Astrocyte (in vitro differentiated cells and primary cell): ENCODE results near the gene RABGAP1L. TPM values are rescaled to one million over a fixed set of nuclear protein-coding genes. Genes with fewer than 3 reads are reported as not detected.
A peak's percentile ranks its signal among the peaks of the same experiment; 100 is the strongest.

Source experiments
- DNase-seq: peaks from one replicate; pipeline ENCODE4 v3.0.0-alpha.2; 2010; ENCODE audit warnings: low read depth
- FAIRE-seq: peaks from 2 replicates; lab custom pipeline; 2011; peaks lifted over from hg19 to GRCh38; lab: Jason Lieb, UNC
- H2AFZ ChIP-seq: 2 replicates; pipeline ENCODE4 v1.6.0; 2012; ENCODE audit warnings: low read depth, low read length, inconsistent platforms
- H3K27ac ChIP-seq: 2 replicates; pipeline ENCODE4 v1.5.1; 2011; ENCODE audit warnings: low read depth, low read length, inconsistent platforms
- H3K27me3 ChIP-seq: 2 replicates; pipeline ENCODE4 v1.6.0; 2011; ENCODE audit warnings: low read length, inconsistent platforms; ENCODE audit not compliant: insufficient read depth
- H3K36me3 ChIP-seq: 2 replicates; pipeline ENCODE4 v1.5.1; 2011; ENCODE audit warnings: low read length, inconsistent platforms; ENCODE audit not compliant: insufficient read depth
- H3K4me1 ChIP-seq: 2 replicates; pipeline ENCODE4 v1.5.1; 2011; ENCODE audit warnings: low read length, inconsistent platforms; ENCODE audit not compliant: insufficient read depth
- H3K4me2 ChIP-seq: 2 replicates; pipeline ENCODE4 v1.6.0; 2012; ENCODE audit warnings: low read length, inconsistent platforms
- H3K4me3 ChIP-seq: 2 replicates; pipeline ENCODE4 v1.5.1; 2011; ENCODE audit warnings: low read depth, mild to moderate bottlenecking, low read length, inconsistent platforms; ENCODE audit not compliant: insufficient read depth
- H3K79me2 ChIP-seq: 2 replicates; pipeline ENCODE4 v1.6.0; 2012; ENCODE audit warnings: mild to moderate bottlenecking, low read length, inconsistent platforms; ENCODE audit not compliant: insufficient read depth
- H3K9ac ChIP-seq: 2 replicates; pipeline ENCODE4 v1.6.0; 2012; ENCODE audit warnings: mild to moderate bottlenecking, low read length, inconsistent platforms
- H3K9me3 ChIP-seq: 2 replicates; pipeline ENCODE4 v1.5.1; 2012; ENCODE audit warnings: low read depth, mild to moderate bottlenecking, low read length, inconsistent platforms; ENCODE audit not compliant: insufficient read depth
- H4K20me1 ChIP-seq: 2 replicates; pipeline ENCODE4 v1.6.0; 2012; ENCODE audit warnings: low read length, inconsistent platforms; ENCODE audit not compliant: insufficient read depth
- H3K27ac Mint-ChIP-seq: one replicate; pipeline ENCODE4 v1.8.0; 2021; ENCODE audit warnings: mild to moderate bottlenecking, mixed read lengths; ENCODE audit not compliant: unreplicated experiment
- H3K27me3 Mint-ChIP-seq: one replicate; pipeline ENCODE4 v1.8.0; 2021; ENCODE audit warnings: low read depth, mixed read lengths; ENCODE audit not compliant: unreplicated experiment
- H3K36me3 Mint-ChIP-seq: one replicate; pipeline ENCODE4 v1.8.0; 2021; ENCODE audit warnings: low read depth, mixed read lengths; ENCODE audit not compliant: unreplicated experiment
- H3K4me1 Mint-ChIP-seq: one replicate; pipeline ENCODE4 v1.8.0; 2021; ENCODE audit warnings: low read depth, mixed read lengths; ENCODE audit not compliant: unreplicated experiment
- H3K4me3 Mint-ChIP-seq: one replicate; pipeline ENCODE4 v1.8.0; 2021; ENCODE audit warnings: mild to moderate bottlenecking, moderate library complexity, mixed read lengths; ENCODE audit not compliant: unreplicated experiment
- H3K9me3 Mint-ChIP-seq: one replicate; pipeline ENCODE4 v1.8.0; 2021; ENCODE audit warnings: mild to moderate bottlenecking, mixed read lengths; ENCODE audit not compliant: unreplicated experiment
- EZH2 ChIP-seq: IDR thresholded peaks from 2 replicates; pipeline ENCODE4 v1.6.1; 2012; ENCODE audit warnings: mild to moderate bottlenecking, low read length, inconsistent platforms; ENCODE audit not compliant: insufficient read depth
- total RNA-seq: library from RNA; stranded (reverse); gene quantifications from 2 replicates; pipeline ENCODE4 v1.2.1, GENCODE V29; 2021
- TF ChIP-seq, protein P1 (sequence below): IDR thresholded peaks from 2 replicates; pipeline ENCODE4 v1.5.1; 2011; ENCODE audit warnings: low read depth, mild to moderate bottlenecking, inconsistent platforms, low read length, moderate library complexity; ENCODE audit not compliant: insufficient read depth

The RABGAP1L gene
- total RNA-seq, 1 donor from 2014 or later = 40.2 TPM

DNA sequence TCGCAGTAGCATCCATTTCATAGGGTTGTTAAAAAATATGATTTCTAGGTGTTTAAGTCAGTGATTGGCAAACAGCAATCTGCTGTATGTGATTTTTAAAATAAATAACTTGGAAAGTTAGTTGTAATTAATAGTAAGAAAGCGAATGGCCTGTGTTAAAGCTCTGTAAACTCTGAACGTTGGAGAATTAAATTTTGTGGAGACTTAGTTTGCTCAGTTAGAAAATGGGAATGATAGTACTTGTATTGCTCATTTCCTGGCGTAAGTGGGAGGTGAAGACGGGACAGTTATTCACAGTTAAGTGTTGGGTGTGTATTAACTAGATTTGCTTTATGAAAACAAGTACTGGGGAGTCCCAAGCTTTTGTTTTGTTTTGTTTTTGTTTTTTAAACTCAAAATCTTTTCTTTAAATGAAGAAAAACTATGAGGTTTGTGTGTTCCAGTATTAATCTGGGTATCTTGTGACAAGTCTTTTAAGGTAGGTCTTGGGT, 841.4 kb downstream of the RABGAP1L start:
- no peak for DNase-seq
- H3K4me3 Mint-ChIP-seq = no peak overlapping the region
- no peaks in the 10 kb centered on the region for H3K9me3 ChIP-seq
- TF ChIP-seq EZH2 = no peak
- TF ChIP-seq, protein P1, sequence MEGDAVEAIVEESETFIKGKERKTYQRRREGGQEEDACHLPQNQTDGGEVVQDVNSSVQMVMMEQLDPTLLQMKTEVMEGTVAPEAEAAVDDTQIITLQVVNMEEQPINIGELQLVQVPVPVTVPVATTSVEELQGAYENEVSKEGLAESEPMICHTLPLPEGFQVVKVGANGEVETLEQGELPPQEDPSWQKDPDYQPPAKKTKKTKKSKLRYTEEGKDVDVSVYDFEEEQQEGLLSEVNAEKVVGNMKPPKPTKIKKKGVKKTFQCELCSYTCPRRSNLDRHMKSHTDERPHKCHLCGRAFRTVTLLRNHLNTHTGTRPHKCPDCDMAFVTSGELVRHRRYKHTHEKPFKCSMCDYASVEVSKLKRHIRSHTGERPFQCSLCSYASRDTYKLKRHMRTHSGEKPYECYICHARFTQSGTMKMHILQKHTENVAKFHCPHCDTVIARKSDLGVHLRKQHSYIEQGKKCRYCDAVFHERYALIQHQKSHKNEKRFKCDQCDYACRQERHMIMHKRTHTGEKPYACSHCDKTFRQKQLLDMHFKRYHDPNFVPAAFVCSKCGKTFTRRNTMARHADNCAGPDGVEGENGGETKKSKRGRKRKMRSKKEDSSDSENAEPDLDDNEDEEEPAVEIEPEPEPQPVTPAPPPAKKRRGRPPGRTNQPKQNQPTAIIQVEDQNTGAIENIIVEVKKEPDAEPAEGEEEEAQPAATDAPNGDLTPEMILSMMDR = no peak
- peak overlapping the region; percentile 87 for H3K27ac Mint-ChIP-seq
- FAIRE-seq = no peak
- peaks cover 59% of the 10 kb centered on the region for H3K79me2 ChIP-seq
- peak overlapping the region; percentile 95 for H3K4me2 ChIP-seq
- peaks cover 17% of the 10 kb centered on the region for H3K4me1 ChIP-seq
- H3K27me3 ChIP-seq = no peaks in the 10 kb centered on the region
- H2AFZ ChIP-seq = peak overlapping the region; percentile 83
- H3K27me3 Mint-ChIP-seq = no peaks in the 10 kb centered on the region
- H3K9me3 Mint-ChIP-seq = no peaks in the 10 kb centered on the region
- peak overlapping the region; percentile 97 for H3K4me3 ChIP-seq
- H3K27ac ChIP-seq = peak overlapping the region; percentile 77
- peaks cover 15% of the 10 kb centered on the region for H3K4me1 Mint-ChIP-seq
- H4K20me1 ChIP-seq = peaks cover 19% of the 10 kb centered on the region
- no peaks in the 10 kb centered on the region for H3K36me3 ChIP-seq
- peaks cover 2% of the 10 kb centered on the region for H3K36me3 Mint-ChIP-seq
- peak overlapping the region; percentile 92 for H3K9ac ChIP-seq

DNA sequence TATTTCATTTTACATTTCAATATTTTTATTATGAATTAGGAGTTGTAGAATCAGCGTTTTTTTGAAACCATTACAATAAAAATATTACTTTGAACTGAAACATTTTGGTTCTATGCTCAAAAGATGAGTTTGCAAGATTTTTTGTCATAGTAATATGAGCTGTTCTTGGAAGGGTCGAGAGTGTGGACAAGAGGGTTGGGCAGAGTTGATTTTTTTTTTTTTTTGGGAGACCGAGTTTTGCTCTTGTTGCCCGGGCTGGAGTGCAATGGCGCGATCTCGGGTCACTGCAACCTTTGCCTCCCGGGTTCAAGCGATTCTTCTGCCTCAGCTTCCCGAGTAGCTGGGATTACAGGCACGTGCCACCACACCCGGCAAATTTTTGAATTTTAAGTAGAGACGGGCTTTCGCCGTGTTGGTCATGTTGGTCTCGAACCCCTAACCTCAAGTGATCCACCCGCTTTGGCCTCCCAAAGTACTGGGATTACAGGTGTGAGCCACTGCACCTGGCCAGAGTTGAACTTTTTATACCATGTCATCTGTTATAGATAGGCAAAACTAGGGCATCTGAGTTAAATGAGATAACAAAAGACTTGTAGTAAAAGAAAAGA, 843.7 kb downstream of the RABGAP1L start:
- H3K4me2 ChIP-seq = no peak overlapping the region
- peaks cover 9% of the 10 kb centered on the region for H3K4me1 ChIP-seq
- H3K27ac ChIP-seq = no peak overlapping the region
- no peak overlapping the region for H3K9ac ChIP-seq
- H3K79me2 ChIP-seq = peaks cover 81% of the 10 kb centered on the region
- no peaks in the 10 kb centered on the region for H3K9me3 ChIP-seq
- TF ChIP-seq, protein P1 = no peak
- no peak for TF ChIP-seq EZH2
- no peaks in the 10 kb centered on the region for H3K27me3 Mint-ChIP-seq
- no peak overlapping the region for H3K27ac Mint-ChIP-seq
- peaks cover 7% of the 10 kb centered on the region for H3K36me3 ChIP-seq
- DNase-seq (no peak), FAIRE-seq (no peak)
- peaks cover 4% of the 10 kb centered on the region for H3K36me3 Mint-ChIP-seq
- peaks cover 24% of the 10 kb centered on the region for H4K20me1 ChIP-seq
- H3K4me1 Mint-ChIP-seq = peaks cover 12% of the 10 kb centered on the region
- no peak overlapping the region for H2AFZ ChIP-seq
- H3K4me3 ChIP-seq = no peak overlapping the region
- no peak overlapping the region for H3K4me3 Mint-ChIP-seq
- H3K27me3 ChIP-seq = no peaks in the 10 kb centered on the region
- no peaks in the 10 kb centered on the region for H3K9me3 Mint-ChIP-seq

DNA sequence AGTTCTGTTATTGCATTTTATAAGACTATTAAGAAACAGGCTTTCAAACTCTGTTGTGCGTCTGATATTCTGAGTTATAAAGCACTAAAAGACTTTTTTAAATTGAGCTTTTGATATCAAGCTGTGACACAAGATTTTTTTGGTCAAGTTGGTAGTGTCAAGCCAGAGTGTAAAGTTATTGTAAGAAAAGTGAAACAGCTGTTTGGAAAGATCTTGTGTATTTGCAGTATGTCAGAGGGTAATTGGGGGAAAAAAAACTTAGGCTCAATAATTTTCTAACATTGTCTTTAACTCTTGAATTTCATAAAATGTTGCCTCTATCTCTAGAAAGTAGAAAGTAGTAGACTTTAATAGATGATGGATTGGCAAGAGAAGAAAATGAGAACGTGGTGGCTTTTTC, 844.2 kb downstream of the RABGAP1L start:
- Histone ChIP-seq H2AFZ (no peak overlapping the region), H3K79me2 (peaks cover 83% of the 10 kb centered on the region), H3K36me3 (peaks cover 7% of the 10 kb centered on the region), H3K9me3 (no peaks in the 10 kb centered on the region), H3K27me3 (no peaks in the 10 kb centered on the region), H3K4me2 (no peak overlapping the region), H4K20me1 (peaks cover 26% of the 10 kb centered on the region), H3K4me3 (no peak overlapping the region), H3K9ac (no peak overlapping the region), H3K4me1 (peaks cover 9% of the 10 kb centered on the region), H3K27ac (no peak overlapping the region)
- H3K4me1 Mint-ChIP-seq = peaks cover 12% of the 10 kb centered on the region
- H3K27ac Mint-ChIP-seq = no peak overlapping the region
- no peaks in the 10 kb centered on the region for H3K27me3 Mint-ChIP-seq
- no peak for FAIRE-seq
- DNase-seq = no peak
- no peak overlapping the region for H3K4me3 Mint-ChIP-seq
- peaks cover 4% of the 10 kb centered on the region for H3K36me3 Mint-ChIP-seq
- TF ChIP-seq EZH2 = no peak
- TF ChIP-seq, protein P1 = no peak
- H3K9me3 Mint-ChIP-seq = no peaks in the 10 kb centered on the region
